Parietal lobe (tissue), 1 donor: Measurements from ENCODE around the gene USP17L20. TPM values are rescaled to one million over a fixed set of nuclear protein-coding genes. Genes with fewer than 3 reads are reported as not detected.

Experiments used
- total RNA-seq: library from RNA; depleted of rRNA; stranded (reverse); fragments of >200 nt; gene quantifications from one replicate; pipeline ENCODE4 v1.2.3, GENCODE V29; 2014

Gene USP17L20
- total RNA-seq = not detected

GRCh38 chr4:9257824-9258223, at the start of gene USP17L20:
Gene USP17L20 (plus strand): TSS chr4:9258124. CDS start chr4:9258124, 0 bp downstream.

GRCh38 chr4:9210357-9210756, 47.6 kb upstream of the USP17L20 start, which contains the start of gene USP17L10:
Gene USP17L10 (plus strand): TSS chr4:9210657. CDS start chr4:9210657, 0 bp downstream.

GRCh38 chr4:9215105-9215504, 42.8 kb upstream of the USP17L20 start, which contains the start of gene USP17L11:
Gene USP17L11 (plus strand): TSS chr4:9215405. CDS start chr4:9215405, 0 bp downstream.

GRCh38 chr4:9219852-9220251, 38.1 kb upstream of the USP17L20 start, which contains the start of gene USP17L12:
Gene USP17L12 (plus strand): TSS chr4:9220152. CDS start chr4:9220152, 0 bp downstream.

GRCh38 chr4:9224596-9224995, 33.3 kb upstream of the USP17L20 start, which contains the start of gene USP17L13:
Gene USP17L13 (plus strand): TSS chr4:9224896. CDS start chr4:9224896, 0 bp downstream.

GRCh38 chr4:9234085-9234484, 23.8 kb upstream of the USP17L20 start, which contains the start of gene USP17L15:
Gene USP17L15 (plus strand): TSS chr4:9234385. CDS start chr4:9234385, 0 bp downstream.

GRCh38 chr4:9243579-9243978, 14.3 kb upstream of the USP17L20 start, which contains the start of gene USP17L17:
Gene USP17L17 (plus strand): TSS chr4:9243879. CDS start chr4:9243879, 0 bp downstream.

GRCh38 chr4:9247953-9248680, 9.8 kb upstream of the USP17L20 start, which contains the start of gene USP17L18:
Gene USP17L18 (plus strand): TSS chr4:9248630. CDS start chr4:9248630, 0 bp downstream.

GRCh38 chr4:9253078-9253477, 4.8 kb upstream of the USP17L20 start, which contains the start of gene USP17L19:
Gene USP17L19 (plus strand): TSS chr4:9253378. CDS start chr4:9253378, 0 bp downstream.

GRCh38 chr4:9262572-9262971, 4.6 kb downstream of the USP17L20 start, which contains the start of gene USP17L21:
Gene USP17L21 (plus strand): TSS chr4:9262872. CDS start chr4:9262872, 0 bp downstream.

GRCh38 chr4:9267319-9267718, 9.4 kb downstream of the USP17L20 start, which contains the start of gene USP17L22:
Gene USP17L22 (plus strand): TSS chr4:9267619. CDS start chr4:9267619, 0 bp downstream.

Other genes with a start within 250 kb of the USP17L20 start
- gene FAM90A26, start 87.7 kb upstream of the USP17L20 start, total RNA-seq = not detected
- gene USP17L10, start 47.5 kb upstream of the USP17L20 start, total RNA-seq = not detected
- not detected for gene USP17L11, start 42.7 kb upstream of the USP17L20 start, total RNA-seq
- gene USP17L12, start 38.0 kb upstream of the USP17L20 start, total RNA-seq = not detected
- not detected for gene USP17L13, start 33.2 kb upstream of the USP17L20 start, total RNA-seq
- not detected for gene USP17L15, start 23.7 kb upstream of the USP17L20 start, total RNA-seq
- not detected for gene USP17L17, start 14.2 kb upstream of the USP17L20 start, total RNA-seq
- gene USP17L18, start 9.5 kb upstream of the USP17L20 start, total RNA-seq = not detected
- not detected for gene USP17L19, start 4.7 kb upstream of the USP17L20 start, total RNA-seq
- gene USP17L21, start 4.7 kb downstream of the USP17L20 start, total RNA-seq = not detected
- not detected for gene USP17L22, start 9.5 kb downstream of the USP17L20 start, total RNA-seq
- not detected for gene USP17L24, start 67.0 kb downstream of the USP17L20 start, total RNA-seq
- not detected for gene USP17L25, start 71.8 kb downstream of the USP17L20 start, total RNA-seq
- gene USP17L26, start 76.5 kb downstream of the USP17L20 start, total RNA-seq = not detected
- not detected for gene USP17L5, start 81.3 kb downstream of the USP17L20 start, total RNA-seq
- gene USP17L27, start 86.0 kb downstream of the USP17L20 start, total RNA-seq = not detected
- not detected for gene USP17L28, start 90.8 kb downstream of the USP17L20 start, total RNA-seq
- not detected for gene USP17L29, start 95.5 kb downstream of the USP17L20 start, total RNA-seq
- not detected for gene USP17L30, start 105.0 kb downstream of the USP17L20 start, total RNA-seq
- not detected for gene DEFB131A, start 186.3 kb downstream of the USP17L20 start, total RNA-seq